ENCODE results near the gene RAD9A. TPM values are rescaled to one million over a fixed set of nuclear protein-coding genes. Genes with fewer than 3 reads are reported as not detected.

The RAD9A gene
- total and polyA plus RNA-seq, 2 of the 4 experiments (the other 2 are of a cell fraction) = 2.0 to 10.3 TPM

GRCh38 chr11:67433536-67434394 lies 42.0 kb downstream of the RAD9A start:
- H4K20me1 ChIP-seq (ENCODE audit: insufficient read depth, low read length) = no peaks in the 10 kb centered on the region; the same call in none of the 2 replicates
- no peak overlapping the region for H2BK5ac ChIP-seq (ENCODE audit: low read depth, low read length, poor library complexity, severe bottlenecking)
- H4K91ac ChIP-seq (ENCODE audit: insufficient read depth, low read depth, low read length) = no peak overlapping the region
- H3K14ac ChIP-seq (replicated peaks; ENCODE audit: low read depth, low read length) = no peak overlapping the region
- H4K5ac ChIP-seq (ENCODE audit: low read depth, low read length) = no peak overlapping the region
- peaks cover 3% of the 10 kb centered on the region; the same call in 1 of the 2 replicates for H3K9me1 ChIP-seq (ENCODE audit: insufficient read depth, low read length)
- H2AK9ac ChIP-seq (replicated peaks; ENCODE audit: low read depth, low read length, poor library complexity) = no peak overlapping the region
- no peak overlapping the region for H3K18ac ChIP-seq (ENCODE audit: low read depth, low read length)
- peaks cover 45% of the 10 kb centered on the region for H3K36me3 ChIP-seq (ENCODE audit: control insufficient read depth, insufficient read depth, low read length)
- H3K9ac ChIP-seq (ENCODE audit: low read depth, low read length) = no peak overlapping the region
- no peak overlapping the region for H3K56ac ChIP-seq (ENCODE audit: extremely low read depth, insufficient read depth, low read length)
- H4K8ac ChIP-seq (ENCODE audit: low read depth in 2 of 2, low read length in 2 of 2) = no peak overlapping the region
- H2BK120ac ChIP-seq (ENCODE audit: low read depth, low read length) = no peak overlapping the region
- H3K4me3 ChIP-seq (ENCODE audit: insufficient read depth, low read depth, low read length) = no peak overlapping the region
- no peak overlapping the region for H2AK5ac ChIP-seq (ENCODE audit: low read depth, low read length)
- CTCF ChIA-PET = no interaction called here
- peaks cover 9 to 19% of the 10 kb centered on the region in 2 experiments for H3K79me1 ChIP-seq (ENCODE audit: low read depth in 1 of 2, low read length in 2 of 2)
- BruUV-seq (replicated peaks) = no TSS peak
- H3K4me1 ChIP-seq (ENCODE audit: control insufficient read depth, insufficient read depth, low read length) = peaks cover 4% of the 10 kb centered on the region; the same call in 1 of the 2 replicates
- no peak overlapping the region for H3K4ac ChIP-seq (ENCODE audit: low read depth, low read length)
- no peak overlapping the region for H2AFZ ChIP-seq (replicated peaks; ENCODE audit: low read length, poor library complexity)
- dilution Hi-C loops (cut with HindIII; ENCODE audit: low sequenced_read_pairs, unreplicated experiment) = no loop called here
- WGBS, 2 experiments (ENCODE audit: extremely low coverage in 2 of 2, insufficient read length in 1 of 2) = 88% methylated on average over 14 of the region's 22 CpGs; no CpG with 5 or more reads in 1 of the 2 experiments
- intact Hi-C loops (cut with micrococcal nuclease) = no loop called here
- no peak overlapping the region for H3K23ac ChIP-seq (ENCODE audit: low read depth, low read length)
- no peak for ATAC-seq (ENCODE audit: low read depth)
- H3K4me2 ChIP-seq (ENCODE audit: low read depth, low read length) = no peak overlapping the region
- H3K27ac ChIP-seq (ENCODE audit: insufficient read depth, low read length) = no peak overlapping the region
- DNase-seq = no peak
- H3K27me3 ChIP-seq (ENCODE audit: control insufficient read depth, insufficient read depth, low read length) = no peaks in the 10 kb centered on the region
- in situ Hi-C loops (cut with MboI; ENCODE audit: low sequenced_read_pairs) = no loop called here
- TF ChIP-seq RAD21 (IDR thresholded peaks at IDR 0.05; ENCODE audit: low read length) (no peak), RCOR1 (IDR thresholded peaks at IDR 0.05; ENCODE audit: insufficient replicate concordance, low read length) (no peak), RFX5 (IDR thresholded peaks at IDR 0.05; ENCODE audit: low read depth, low read length) (no peak), BHLHE40 (IDR thresholded peaks at IDR 0.05; ENCODE audit: low read depth, low read length) (no peak), CHD1 (IDR thresholded peaks at IDR 0.05; ENCODE audit: low read depth, low read length) (no peak), ELK1 (IDR thresholded peaks at IDR 0.05; ENCODE audit: borderline replicate concordance, low read depth, low read length) (no peak), MAZ (IDR thresholded peaks at IDR 0.05; ENCODE audit: borderline replicate concordance, low read depth, low read length) (no peak)
- no peak overlapping the region for H2BK15ac ChIP-seq (ENCODE audit: low read depth, low read length)
- H2BK20ac ChIP-seq (ENCODE audit: low read depth, low read length) = no peak overlapping the region
- POLR2A ChIA-PET (ENCODE audit: unreplicated experiment) = no interaction called here
- no peaks in the 10 kb centered on the region for H3K9me3 ChIP-seq (ENCODE audit: control insufficient read depth, insufficient read depth, low read length)
